ENCODE measurements around the gene LAMC1.

LAMC1 gene

GRCh38 chr1:183081402-183082120, 58.3 kb downstream of the LAMC1 start:
- DNase-seq, result no peak

- no peak for DNase-seq
Measured at GRCh38 chr1:183082650-183083049, 59.4 kb downstream of the LAMC1 start.

DNA sequence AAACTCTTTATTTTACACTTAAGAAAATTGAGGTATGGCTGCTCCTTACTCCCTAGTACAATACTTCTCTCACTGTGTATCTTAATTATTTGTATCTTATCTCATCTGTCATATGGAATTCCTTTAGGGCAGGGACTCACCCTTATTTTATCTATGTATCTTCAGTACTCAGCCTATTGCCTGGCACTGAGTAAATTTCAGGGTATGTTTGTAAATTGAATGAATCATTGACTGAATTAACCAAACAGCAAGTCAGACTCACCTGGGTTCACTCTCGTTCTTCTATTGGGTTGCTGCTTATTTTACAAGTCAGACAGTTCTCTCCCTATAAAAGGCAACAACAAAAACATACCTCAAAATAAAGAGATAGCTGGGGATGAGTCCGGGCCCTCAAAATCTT, 63.8 kb downstream of the LAMC1 start:
- DNase-seq, result no peak

- DNase-seq, result no peak
Measured at GRCh38 chr1:183089025-183089639, 65.9 kb downstream of the LAMC1 start.

GRCh38 chr1:183090391-183091006, 67.3 kb downstream of the LAMC1 start:
- peak; percentile 70 for DNase-seq

GRCh38 chr1:183091181-183091580, 68.0 kb downstream of the LAMC1 start:
- no peak for DNase-seq

GRCh38 chr1:183092350-183092749, 69.1 kb downstream of the LAMC1 start:
- no peak for DNase-seq

GRCh38 chr1:183093066-183093668, 69.9 kb downstream of the LAMC1 start:
- DNase-seq, result no peak

- DNase-seq, result no peak
Measured at GRCh38 chr1:183093786-183094298, 70.6 kb downstream of the LAMC1 start.

DNA sequence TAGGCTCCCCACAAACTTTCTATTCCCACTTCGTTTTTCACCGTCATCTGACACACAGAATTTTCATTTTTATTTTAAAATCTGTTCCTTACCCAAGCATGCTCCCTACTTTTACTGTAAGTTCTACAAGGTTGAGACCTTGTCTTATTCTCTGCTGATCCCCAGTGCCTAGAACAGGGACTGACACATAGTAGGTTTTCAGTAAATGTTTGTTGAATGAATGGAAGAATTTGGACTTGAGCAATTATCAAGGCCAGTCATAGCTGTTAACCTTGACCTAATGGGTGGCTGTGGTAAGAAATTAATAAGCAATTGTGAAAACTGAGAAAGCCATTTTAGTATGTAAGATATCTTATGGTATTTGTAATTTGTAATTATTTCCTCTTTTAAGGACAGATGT, 71.1 kb downstream of the LAMC1 start:
- no peak for DNase-seq

GRCh38 chr1:183096351-183096750, 73.1 kb downstream of the LAMC1 start:
- no peak for DNase-seq

- DNase-seq, result no peak
Measured at GRCh38 chr1:183096894-183097293, 73.7 kb downstream of the LAMC1 start.

- no peak for DNase-seq
Measured at GRCh38 chr1:183097438-183098051, 74.3 kb downstream of the LAMC1 start.

DNA sequence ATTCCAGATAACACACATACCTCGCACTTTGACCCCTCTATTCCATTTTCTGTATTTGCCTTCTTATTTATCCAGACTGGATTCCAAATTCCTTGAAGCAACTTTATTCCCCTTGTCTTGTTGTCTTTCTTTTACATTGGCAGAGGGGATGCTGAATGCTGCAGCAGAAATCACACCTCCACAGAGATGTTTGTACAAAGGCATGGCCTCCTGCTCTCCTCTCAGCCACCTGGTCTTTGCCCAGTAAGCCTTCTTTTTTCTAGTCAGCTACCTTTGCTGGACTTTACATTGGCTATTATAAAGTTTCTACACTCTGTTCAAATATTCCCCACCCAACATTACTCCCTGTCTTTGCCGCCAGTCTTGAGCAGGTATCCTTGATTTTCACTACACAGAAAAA, 75.1 kb downstream of the LAMC1 start:
- DNase-seq, result no peak

DNA sequence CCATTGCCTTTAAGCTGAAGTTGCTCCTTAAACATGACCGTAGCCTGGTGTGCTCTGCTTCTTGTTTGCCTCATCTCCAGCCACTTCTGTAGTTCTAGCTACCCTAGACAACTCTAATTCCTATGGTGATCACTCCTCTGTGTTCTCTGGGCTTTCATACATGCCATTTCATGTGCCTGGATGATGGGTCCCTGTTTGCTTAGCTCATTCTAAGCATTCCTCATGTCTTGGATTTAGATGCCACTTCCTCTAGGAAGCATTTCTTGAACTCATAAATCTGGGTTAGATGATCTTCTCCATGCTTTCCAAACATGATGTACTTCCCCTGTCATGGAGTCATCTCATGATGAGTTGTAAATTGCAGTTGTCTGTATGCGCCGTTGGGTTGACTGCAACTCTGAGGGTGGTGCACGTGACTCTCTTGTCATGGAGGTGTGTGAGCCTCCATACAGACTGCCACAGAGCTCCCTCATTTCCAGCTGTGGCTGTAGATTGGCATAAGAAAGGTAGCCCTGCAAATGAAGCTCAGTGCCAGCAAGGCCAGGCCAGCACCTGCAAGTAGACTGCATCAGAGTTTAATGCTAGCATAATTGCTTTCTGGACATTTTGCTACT, 77.2 kb downstream of the LAMC1 start:
- DNase-seq, result no peak

GRCh38 chr1:183101081-183101480, 77.9 kb downstream of the LAMC1 start:
- DNase-seq, result no peak

DNA sequence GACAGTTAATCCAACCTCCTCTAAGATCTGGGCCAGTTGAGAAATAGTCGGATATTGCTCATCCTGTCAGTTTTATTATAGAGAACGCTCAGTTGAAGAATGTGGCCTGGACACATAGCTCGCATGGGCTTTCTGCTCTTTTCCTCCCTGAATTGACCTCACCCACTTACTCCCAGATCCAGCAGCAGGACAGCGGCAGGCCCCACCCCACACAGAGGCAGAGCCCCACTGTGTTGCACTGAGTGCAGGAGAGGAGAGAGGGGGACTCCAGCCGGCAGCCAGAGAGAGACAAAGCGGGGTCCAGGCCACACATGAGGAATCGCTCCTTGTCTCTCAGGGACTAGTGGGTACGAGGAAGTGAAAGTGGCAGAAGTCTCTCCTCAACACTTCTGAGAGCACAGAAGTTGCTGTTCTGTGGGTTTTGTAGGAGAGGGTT, 78.6 kb downstream of the LAMC1 start:
- no peak for DNase-seq

GRCh38 chr1:183103147-183103546, 79.9 kb downstream of the LAMC1 start:
- no peak for DNase-seq

DNA sequence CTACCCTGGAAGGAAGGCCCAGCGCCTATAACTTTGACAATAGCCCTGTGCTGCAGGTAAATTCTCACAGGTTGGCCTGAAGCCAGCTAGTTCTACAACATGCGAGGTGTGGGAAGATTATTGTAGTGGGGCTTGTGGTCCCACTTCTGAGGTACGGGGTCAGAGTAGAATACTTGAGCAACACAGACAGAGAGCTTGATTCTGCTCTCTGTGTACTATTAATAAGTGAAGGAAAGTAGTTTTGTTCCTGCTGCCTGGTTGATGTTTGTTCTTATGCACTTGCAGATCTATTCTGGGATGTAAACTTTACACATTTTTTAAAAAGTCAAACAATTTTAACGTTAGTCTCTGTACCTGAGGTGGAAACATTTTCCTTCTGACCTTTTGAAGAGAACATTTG, 80.4 kb downstream of the LAMC1 start:
- DNase-seq, result no peak

DNA sequence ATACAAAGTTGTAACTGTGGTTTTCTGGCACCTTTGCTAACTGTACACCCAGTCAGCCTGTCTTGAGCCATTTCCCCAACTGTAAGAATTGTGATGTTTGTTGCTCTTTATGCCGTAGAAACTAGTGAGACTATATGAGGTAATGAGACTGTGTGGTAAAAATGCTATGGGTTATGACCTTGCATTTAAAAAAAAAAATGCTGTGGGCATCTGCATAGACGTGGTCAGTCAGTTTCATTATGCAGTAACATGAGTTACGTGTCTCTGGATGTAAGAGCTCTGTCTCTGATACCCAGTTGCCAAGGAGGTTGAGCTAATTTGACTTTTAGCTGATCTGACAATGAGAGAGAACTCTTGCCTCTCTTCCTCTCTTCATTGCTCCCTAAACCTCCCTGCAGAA, 82.2 kb downstream of the LAMC1 start:
- no peak for DNase-seq

- DNase-seq, result no peak
Measured at GRCh38 chr1:183106166-183106565, 82.9 kb downstream of the LAMC1 start.

DNA sequence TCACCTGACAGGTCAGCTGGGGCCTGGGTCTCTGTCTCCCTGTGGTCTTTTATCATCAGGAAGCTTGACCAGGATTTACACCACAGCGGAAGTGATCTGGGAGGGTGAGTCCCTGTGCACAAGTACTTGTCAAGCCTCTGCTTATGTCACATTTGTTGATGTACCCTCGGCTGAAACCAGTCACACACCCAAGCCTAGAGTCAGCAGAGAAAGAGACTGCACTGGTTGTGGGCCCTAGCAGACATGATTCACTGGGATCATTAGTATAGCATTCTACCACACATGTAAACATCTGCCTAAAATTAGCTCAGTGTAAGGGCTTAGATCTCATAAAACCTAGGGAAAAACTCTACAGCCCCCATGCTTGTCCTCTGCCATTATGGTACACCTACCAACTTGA, 83.5 kb downstream of the LAMC1 start:
- DNase-seq, result no peak
